ENCODE data around the gene PML.
A peak's percentile ranks its signal among the peaks of the same experiment; 100 is the strongest.

Gene PML
- long read RNA-seq, donor 1, full-length matches to known transcripts: 3 of 3 reads
- long read RNA-seq, donor 1, partial matches to known transcripts: 0 of 3 reads
- long read RNA-seq, donor 1, other reads (novel, unspliced or antisense): 0 of 3 reads
- long read RNA-seq, donor 2, partial matches to known transcripts: 5 of 6 reads
- long read RNA-seq, donor 2, other reads (novel, unspliced or antisense): 0 of 6 reads
- long read RNA-seq, donor 3, full-length matches to known transcripts: 1 of 1 reads
- long read RNA-seq, donor 3, partial matches to known transcripts: 0 of 1 reads
- long read RNA-seq, donor 3, other reads (novel, unspliced or antisense): 0 of 1 reads
- long read RNA-seq, donor 4, partial matches to known transcripts: 10 of 14 reads
- long read RNA-seq, donor 4, other reads (novel, unspliced or antisense): 0 of 14 reads
- long read RNA-seq, donor 5, full-length matches to known transcripts: 4 of 4 reads
- long read RNA-seq, donor 5, partial matches to known transcripts: 0 of 4 reads
- long read RNA-seq, donor 5, other reads (novel, unspliced or antisense): 0 of 4 reads
- long read RNA-seq, donor 6, partial matches to known transcripts: 0 of 3 reads
- long read RNA-seq, donor 6, other reads (novel, unspliced or antisense): 0 of 3 reads
- long read RNA-seq, donor 7: 0 reads
- long read RNA-seq, donor 8, partial matches to known transcripts: 0 of 2 reads
- long read RNA-seq, donor 8, other reads (novel, unspliced or antisense): 0 of 2 reads

- peak; percentile 81 for DNase-seq
Measured at GRCh38 chr15:73994413-73994883, at the start of gene PML. Gene PML, plus strand, starts transcription at chr15:73994716. Its CDS starts 97 bp downstream, at chr15:73994813.

- no peak for DNase-seq
Measured at GRCh38 chr15:73945130-73945508, 49.4 kb upstream of the PML start.

GRCh38 chr15:73946046-73946721 lies 48.3 kb upstream of the PML start:
- no peak for DNase-seq

GRCh38 chr15:73946795-73947370 lies 47.6 kb upstream of the PML start:
- no peak for DNase-seq

- DNase-seq: no peak
Measured at GRCh38 chr15:73947651-73948050, 46.9 kb upstream of the PML start.

GRCh38 chr15:73948396-73948795 lies 46.1 kb upstream of the PML start:
- no peak for DNase-seq

GRCh38 chr15:73948982-73949381 lies 45.5 kb upstream of the PML start:
- DNase-seq: no peak

- DNase-seq: no peak
Measured at GRCh38 chr15:73949496-73949895, 45.0 kb upstream of the PML start.

- no peak for DNase-seq
Measured at GRCh38 chr15:73950479-73950830, 44.1 kb upstream of the PML start.

- peak; percentile 73 for DNase-seq
Measured at GRCh38 chr15:73950831-73951561, 43.5 kb upstream of the PML start.

- no peak for DNase-seq
Measured at GRCh38 chr15:73951601-73952000, 42.9 kb upstream of the PML start.

GRCh38 chr15:73952171-73952912 lies 42.2 kb upstream of the PML start:
- no peak for DNase-seq

GRCh38 chr15:73952913-73953750 lies 41.4 kb upstream of the PML start:
- no peak for DNase-seq

GRCh38 chr15:73954188-73955145 lies 40.0 kb upstream of the PML start:
- DNase-seq: no peak

GRCh38 chr15:73955326-73955725 lies 39.2 kb upstream of the PML start:
- no peak for DNase-seq

GRCh38 chr15:73955861-73956742 lies 38.4 kb upstream of the PML start:
- DNase-seq: no peak

- no peak for DNase-seq
Measured at GRCh38 chr15:73956743-73957135, 37.8 kb upstream of the PML start.

GRCh38 chr15:73957276-73957675 lies 37.2 kb upstream of the PML start:
- no peak for DNase-seq
